ENCODE measurements around the gene ADCY7. TPM values are rescaled to one million over a fixed set of nuclear protein-coding genes. Genes with fewer than 3 reads are reported as not detected.
A peak's percentile ranks its signal among the peaks of the same experiment; 100 is the strongest.

ADCY7 gene
- total and polyA plus RNA-seq, 4 donors, result 20.9 to 105 (median 38.5) TPM

DNA sequence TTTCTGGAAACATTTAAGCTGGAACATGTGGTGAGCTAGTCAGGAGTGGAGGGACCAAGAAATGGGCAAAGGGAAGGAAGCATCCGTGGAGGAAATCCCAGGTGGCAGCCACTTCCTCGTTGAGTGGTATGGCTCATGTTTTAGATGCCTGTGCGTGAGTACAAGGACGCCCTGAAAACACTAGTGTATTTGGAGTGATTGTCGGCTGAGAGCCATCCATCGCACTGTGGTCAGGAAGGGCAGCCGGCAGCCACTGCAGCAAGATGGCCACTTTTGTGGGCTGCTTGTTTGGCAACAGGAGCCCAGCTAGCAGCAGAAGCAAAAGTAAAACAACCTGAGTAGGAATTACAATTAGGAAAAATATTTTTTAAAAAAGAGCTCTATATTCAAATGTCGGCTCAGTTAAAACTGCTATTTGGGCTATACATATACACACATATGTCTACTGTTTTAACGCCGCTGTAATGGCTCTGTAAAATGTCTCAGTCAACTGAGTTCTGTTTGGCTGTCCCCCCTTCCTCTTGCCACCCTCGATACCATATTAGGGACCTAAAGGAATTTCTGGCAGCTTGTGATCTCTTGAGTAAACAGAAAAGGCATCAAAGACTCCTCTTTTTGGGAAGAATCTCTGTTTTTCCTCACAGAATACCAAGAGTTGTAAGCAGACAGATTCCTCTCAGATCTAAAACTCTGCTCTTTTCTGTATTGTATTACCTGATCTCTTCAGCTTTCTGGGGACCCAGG is 63.3 kb downstream of the ADCY7 start:
- DNase-seq, result peak in 1 of 3 donors; percentile 42
- 33 to 60% methylated on average over 11 of the region's 11 CpGs for WGBS, 2 donors
- Histone ChIP-seq H3K36me3 (ENCODE audit: control insufficient read depth in 4 of 4, insufficient read depth in 4 of 4, low read length in 4 of 4) (peaks cover 14 to 41% (median 21%) of the 10 kb centered on the region in 4 donors), H3K4me3 (no peak overlapping the region), H3K9ac (ENCODE audit: insufficient read depth in 1 of 2, low read length in 2 of 2) (no peak overlapping the region), H3K4me1 (ENCODE audit: control insufficient read depth in 5 of 5, insufficient read depth in 5 of 5, low read length in 5 of 5) (peaks cover 0 to 4% (median 0%) of the 10 kb centered on the region in 5 donors), H3K27me3 (ENCODE audit: control insufficient read depth in 3 of 3, insufficient read depth in 3 of 3, low read length in 2 of 3) (no peaks in the 10 kb centered on the region), H3K9me3 (ENCODE audit: control insufficient read depth in 4 of 4, insufficient read depth in 3 of 4, low read length in 3 of 4) (peaks cover 0 to 3% (median 0%) of the 10 kb centered on the region in 4 donors), H3K27ac (ENCODE audit: low read depth in 1 of 2, low read length in 1 of 2) (peak overlapping the region in 1 of 2 donors; percentile 24)
- TF ChIP-seq, protein P1, sequence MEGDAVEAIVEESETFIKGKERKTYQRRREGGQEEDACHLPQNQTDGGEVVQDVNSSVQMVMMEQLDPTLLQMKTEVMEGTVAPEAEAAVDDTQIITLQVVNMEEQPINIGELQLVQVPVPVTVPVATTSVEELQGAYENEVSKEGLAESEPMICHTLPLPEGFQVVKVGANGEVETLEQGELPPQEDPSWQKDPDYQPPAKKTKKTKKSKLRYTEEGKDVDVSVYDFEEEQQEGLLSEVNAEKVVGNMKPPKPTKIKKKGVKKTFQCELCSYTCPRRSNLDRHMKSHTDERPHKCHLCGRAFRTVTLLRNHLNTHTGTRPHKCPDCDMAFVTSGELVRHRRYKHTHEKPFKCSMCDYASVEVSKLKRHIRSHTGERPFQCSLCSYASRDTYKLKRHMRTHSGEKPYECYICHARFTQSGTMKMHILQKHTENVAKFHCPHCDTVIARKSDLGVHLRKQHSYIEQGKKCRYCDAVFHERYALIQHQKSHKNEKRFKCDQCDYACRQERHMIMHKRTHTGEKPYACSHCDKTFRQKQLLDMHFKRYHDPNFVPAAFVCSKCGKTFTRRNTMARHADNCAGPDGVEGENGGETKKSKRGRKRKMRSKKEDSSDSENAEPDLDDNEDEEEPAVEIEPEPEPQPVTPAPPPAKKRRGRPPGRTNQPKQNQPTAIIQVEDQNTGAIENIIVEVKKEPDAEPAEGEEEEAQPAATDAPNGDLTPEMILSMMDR (IDR thresholded peaks at IDR 0.05; ENCODE audit: control extremely low read depth, extremely low read depth), result no peak
- no peak for ATAC-seq (ENCODE audit: insufficient read depth, low FRiP score)

DNA sequence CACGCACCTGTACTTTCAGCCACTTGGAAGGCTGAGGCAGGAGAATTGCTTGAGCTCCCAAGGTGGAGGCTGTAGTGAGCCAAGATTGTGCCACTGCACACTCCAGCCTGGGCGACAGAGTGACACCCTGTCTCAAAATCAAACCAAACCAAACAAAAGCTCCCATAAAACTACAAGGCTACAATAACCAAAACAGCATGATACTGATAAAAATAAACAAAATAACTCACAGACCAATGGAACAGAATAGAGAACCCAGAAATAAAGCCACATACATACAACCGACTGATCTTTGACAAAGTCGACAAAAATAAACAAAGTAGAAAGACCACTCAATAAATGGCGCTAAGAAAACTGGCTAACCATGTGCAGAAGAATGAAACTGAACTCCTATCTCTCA is 65.2 kb downstream of the ADCY7 start:
- DNase-seq (no peak), ATAC-seq (ENCODE audit: insufficient read depth, low FRiP score) (no peak)
- no peak overlapping the region for H3K9ac ChIP-seq (ENCODE audit: insufficient read depth in 1 of 2, low read length in 2 of 2)
- 75 to 90% methylated on average over 5 of the region's 5 CpGs for WGBS, 2 donors
- H3K27me3 ChIP-seq (ENCODE audit: control insufficient read depth in 3 of 3, insufficient read depth in 3 of 3, low read length in 2 of 3), result no peaks in the 10 kb centered on the region
- no peak overlapping the region for H3K4me3 ChIP-seq
- TF ChIP-seq, protein P1 (IDR thresholded peaks at IDR 0.05; ENCODE audit: control extremely low read depth, extremely low read depth), result no peak
- H3K4me1 ChIP-seq (ENCODE audit: control insufficient read depth in 5 of 5, insufficient read depth in 5 of 5, low read length in 5 of 5), result peaks cover 0 to 4% (median 0%) of the 10 kb centered on the region in 5 donors
- H3K27ac ChIP-seq (ENCODE audit: low read depth in 1 of 2, low read length in 1 of 2), result no peak overlapping the region
- peaks cover 13 to 39% (median 20%) of the 10 kb centered on the region in 4 donors for H3K36me3 ChIP-seq (ENCODE audit: control insufficient read depth in 4 of 4, insufficient read depth in 4 of 4, low read length in 4 of 4)
- peaks cover 0 to 3% (median 0%) of the 10 kb centered on the region in 4 donors for H3K9me3 ChIP-seq (ENCODE audit: control insufficient read depth in 4 of 4, insufficient read depth in 3 of 4, low read length in 3 of 4)

GRCh38 chr16:50332599-50332998 is 66.2 kb downstream of the ADCY7 start:
- TF ChIP-seq, protein P1 (IDR thresholded peaks at IDR 0.05; ENCODE audit: control extremely low read depth, extremely low read depth), result no peak
- no peak for DNase-seq
- no peak overlapping the region for H3K4me3 ChIP-seq
- no peak for ATAC-seq (ENCODE audit: insufficient read depth, low FRiP score)
- no peak overlapping the region for H3K27ac ChIP-seq (ENCODE audit: low read depth in 1 of 2, low read length in 1 of 2)
- H3K9ac ChIP-seq (ENCODE audit: insufficient read depth in 1 of 2, low read length in 2 of 2), result no peak overlapping the region
- 98 to 100% methylated on average over 3 of the region's 3 CpGs for WGBS, 2 donors
- H3K4me1 ChIP-seq (ENCODE audit: control insufficient read depth in 5 of 5, insufficient read depth in 5 of 5, low read length in 5 of 5), result peaks cover 0 to 4% (median 0%) of the 10 kb centered on the region in 5 donors
- peaks cover 0 to 3% (median 0%) of the 10 kb centered on the region in 4 donors for H3K9me3 ChIP-seq (ENCODE audit: control insufficient read depth in 4 of 4, insufficient read depth in 3 of 4, low read length in 3 of 4)
- peaks cover 13 to 36% (median 18%) of the 10 kb centered on the region in 4 donors for H3K36me3 ChIP-seq (ENCODE audit: control insufficient read depth in 4 of 4, insufficient read depth in 4 of 4, low read length in 4 of 4)
- H3K27me3 ChIP-seq (ENCODE audit: control insufficient read depth in 3 of 3, insufficient read depth in 3 of 3, low read length in 2 of 3), result no peaks in the 10 kb centered on the region

All from lung (tissue), 12 donors.